ENCODE data around the gene MSRB3.

Gene MSRB3

DNA sequence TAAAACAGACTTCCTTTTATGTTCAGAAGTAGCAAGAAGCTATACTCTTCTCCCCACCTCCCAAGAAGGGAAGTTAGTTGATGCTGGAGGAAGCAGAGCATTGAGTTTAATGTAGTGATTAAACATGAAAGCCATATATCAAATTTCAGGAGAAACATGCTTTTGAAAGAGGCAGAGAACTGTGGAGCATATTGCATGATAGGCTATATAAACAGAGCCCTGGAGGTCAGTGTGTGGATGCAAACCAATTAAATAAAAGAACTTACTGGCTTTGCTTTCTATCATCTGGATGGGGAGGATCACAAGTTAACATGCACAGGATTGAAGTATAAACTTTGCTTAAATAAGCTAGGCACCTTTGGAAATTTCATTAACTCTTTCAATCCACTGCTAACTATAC lies 94.1 kb downstream of the MSRB3 start:
- no peak for DNase-seq (ENCODE audit: extremely low read depth, low read depth)
- H3K4me3 ChIP-seq (replicated peaks; ENCODE audit: low read depth, low read length): no peak overlapping the region
- no peak for TF ChIP-seq CTCF (IDR thresholded peaks at IDR 0.05; ENCODE audit: low read depth, low read length, missing control alignments)

DNA sequence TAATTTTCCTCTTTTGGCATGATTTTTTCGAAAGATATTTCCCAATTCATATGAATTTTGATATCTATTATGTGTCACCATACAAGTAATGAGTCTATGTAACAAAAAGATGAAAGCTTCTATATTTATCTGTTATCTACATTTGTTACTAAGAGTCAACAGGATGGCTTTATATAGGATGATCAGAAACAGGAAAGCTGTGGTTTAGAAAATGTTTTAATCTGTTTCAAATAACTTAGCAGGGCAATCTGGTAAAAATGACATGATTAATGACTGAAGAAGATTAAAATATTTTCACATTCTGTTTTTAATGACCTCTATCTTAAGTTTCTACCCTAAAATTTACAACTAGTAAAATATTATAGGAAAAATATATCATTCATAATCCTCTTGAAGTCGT lies 105.8 kb downstream of the MSRB3 start:
- H3K4me3 ChIP-seq (replicated peaks; ENCODE audit: low read depth, low read length): no peak overlapping the region
- no peak for TF ChIP-seq CTCF (IDR thresholded peaks at IDR 0.05; ENCODE audit: low read depth, low read length, missing control alignments)
- no peak for DNase-seq (ENCODE audit: extremely low read depth, low read depth)

DNA sequence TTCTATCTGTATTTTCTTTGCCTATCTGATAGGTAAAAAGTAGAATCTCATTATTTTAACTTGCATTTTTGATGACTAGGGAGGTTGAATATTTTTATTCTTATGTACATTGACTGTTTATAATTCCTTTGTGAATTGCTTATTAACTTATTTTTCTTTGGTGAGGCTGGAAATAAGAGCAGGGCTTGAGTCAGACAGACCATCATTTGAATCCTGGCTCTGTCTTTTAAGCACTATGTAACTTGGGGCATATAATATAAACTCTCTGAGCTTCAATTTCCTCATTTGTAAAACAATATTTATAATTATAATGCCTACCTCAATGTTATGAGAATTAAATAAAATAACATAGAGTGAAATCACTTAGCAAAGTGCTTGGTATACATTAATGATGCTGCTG lies 108.9 kb downstream of the MSRB3 start:
- no peak for DNase-seq (ENCODE audit: extremely low read depth, low read depth)
- H3K4me3 ChIP-seq (replicated peaks; ENCODE audit: low read depth, low read length): no peak overlapping the region
- TF ChIP-seq CTCF (IDR thresholded peaks at IDR 0.05; ENCODE audit: low read depth, low read length, missing control alignments): no peak

GRCh38 chr12:65389436-65389835 lies 111.0 kb downstream of the MSRB3 start:
- no peak for TF ChIP-seq CTCF (IDR thresholded peaks at IDR 0.05; ENCODE audit: low read depth, low read length, missing control alignments)
- no peak overlapping the region for H3K4me3 ChIP-seq (replicated peaks; ENCODE audit: low read depth, low read length)
- no peak for DNase-seq (ENCODE audit: extremely low read depth, low read depth)

DNA sequence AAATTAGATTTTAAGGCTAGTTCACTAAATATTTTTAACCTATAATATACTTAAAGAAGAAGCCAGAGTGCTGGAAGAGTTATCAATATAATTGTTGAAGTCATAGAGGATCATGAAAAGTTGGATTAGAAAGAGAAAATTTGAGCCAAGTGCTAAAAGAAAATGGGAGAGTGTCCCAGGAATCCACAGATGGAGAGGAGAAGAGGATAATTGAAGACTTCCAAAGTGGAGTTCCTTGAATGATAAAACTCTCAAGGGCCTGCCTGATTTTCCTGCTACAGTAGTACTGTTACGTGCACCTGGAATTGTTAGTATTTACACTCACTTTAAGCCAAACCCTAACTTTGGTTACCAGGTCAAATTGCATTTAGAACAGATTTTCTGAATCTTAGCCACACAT lies 113.2 kb downstream of the MSRB3 start:
- DNase-seq (ENCODE audit: extremely low read depth, low read depth): no peak
- no peak overlapping the region for H3K4me3 ChIP-seq (replicated peaks; ENCODE audit: low read depth, low read length)
- no peak for TF ChIP-seq CTCF (IDR thresholded peaks at IDR 0.05; ENCODE audit: low read depth, low read length, missing control alignments)

- TF ChIP-seq CTCF (IDR thresholded peaks at IDR 0.05; ENCODE audit: low read depth, low read length, missing control alignments): no peak
- DNase-seq (ENCODE audit: extremely low read depth, low read depth): no peak
- no peak overlapping the region for H3K4me3 ChIP-seq (replicated peaks; ENCODE audit: low read depth, low read length)
Observed at GRCh38 chr12:65392491-65392890, 114.0 kb downstream of the MSRB3 start.

DNA sequence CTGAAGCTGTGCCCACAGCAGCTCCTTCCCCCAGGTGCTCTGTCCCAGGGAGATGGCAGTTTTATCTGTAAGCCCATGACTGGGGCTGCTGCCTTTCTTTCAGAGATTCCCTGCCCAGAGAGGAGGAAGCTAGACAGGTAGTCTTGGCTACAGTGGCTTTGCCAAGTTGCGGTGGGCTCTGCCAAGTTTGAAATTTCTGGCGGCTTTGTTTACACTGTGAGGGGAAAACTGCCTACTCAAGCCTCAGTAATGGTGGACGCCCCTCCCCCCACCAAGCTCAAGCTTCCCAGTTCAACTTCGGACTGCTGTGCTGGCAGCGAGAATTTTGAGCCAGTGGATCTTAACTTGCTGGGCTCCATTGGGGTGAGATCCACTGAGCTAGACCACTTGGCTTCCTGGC lies 124.7 kb downstream of the MSRB3 start:
- no peak for DNase-seq (ENCODE audit: extremely low read depth, low read depth)
- no peak overlapping the region for H3K4me3 ChIP-seq (replicated peaks; ENCODE audit: low read depth, low read length)
- TF ChIP-seq CTCF (IDR thresholded peaks at IDR 0.05; ENCODE audit: low read depth, low read length, missing control alignments): no peak

Data from HFF-Myc (cell line).